ENCODE results near the gene NCKAP5. TPM values are rescaled to one million over a fixed set of nuclear protein-coding genes. Genes with fewer than 3 reads are reported as not detected.

The NCKAP5 gene
- total RNA-seq, 1 donor from 2014 or later = 2.7 TPM

GRCh38 chr2:132904142-132904842 is 664.0 kb downstream of the NCKAP5 start:
- no peaks in the 10 kb centered on the region for H4K20me1 ChIP-seq (ENCODE audit: insufficient read depth, low read length)
- Mint-ChIP-seq H3K27me3 (ENCODE audit: low read depth, unreplicated experiment) (peaks cover 2% of the 10 kb centered on the region), H3K36me3 (ENCODE audit: low read depth, unreplicated experiment) (no peaks in the 10 kb centered on the region), H3K9me3 (ENCODE audit: unreplicated experiment) (no peaks in the 10 kb centered on the region), H3K27ac (ENCODE audit: unreplicated experiment) (no peak overlapping the region), H3K4me3 (ENCODE audit: unreplicated experiment) (no peak overlapping the region), H3K4me1 (ENCODE audit: low read depth, unreplicated experiment) (no peaks in the 10 kb centered on the region)
- H3K36me3 ChIP-seq (ENCODE audit: insufficient read depth, low read length) = no peaks in the 10 kb centered on the region
- no peaks in the 10 kb centered on the region for H3K9me3 ChIP-seq (ENCODE audit: insufficient read depth, low read depth, low read length)
- H3K27ac ChIP-seq (ENCODE audit: low read depth, low read length) = no peak overlapping the region
- H3K4me1 ChIP-seq (ENCODE audit: insufficient read depth, low read length) = no peaks in the 10 kb centered on the region
- DNase-seq (ENCODE audit: low read depth) (no peak), FAIRE-seq (no peak)
- H3K9ac ChIP-seq (ENCODE audit: low read length) = no peak overlapping the region
- no peak overlapping the region for H3K4me3 ChIP-seq (ENCODE audit: insufficient read depth, low read depth, low read length)
- H3K27me3 ChIP-seq (ENCODE audit: insufficient read depth, low read length) = no peaks in the 10 kb centered on the region
- no peaks in the 10 kb centered on the region for H3K79me2 ChIP-seq (ENCODE audit: insufficient read depth, low read length)
- no peak for TF ChIP-seq CTCF (IDR thresholded peaks at IDR 0.05; ENCODE audit: insufficient read depth, low read depth, low read length)
- TF ChIP-seq EZH2 (IDR thresholded peaks at IDR 0.05; ENCODE audit: insufficient read depth, low read length) = no peak
- no peak overlapping the region for H2AFZ ChIP-seq (ENCODE audit: low read depth, low read length)
- H3K4me2 ChIP-seq (ENCODE audit: low read length) = no peak overlapping the region

- no peak for TF ChIP-seq CTCF (IDR thresholded peaks at IDR 0.05; ENCODE audit: insufficient read depth, low read depth, low read length)
- TF ChIP-seq EZH2 (IDR thresholded peaks at IDR 0.05; ENCODE audit: insufficient read depth, low read length) = no peak
- H3K4me3 Mint-ChIP-seq (ENCODE audit: unreplicated experiment) = no peak overlapping the region
- Histone ChIP-seq H3K79me2 (ENCODE audit: insufficient read depth, low read length) (no peaks in the 10 kb centered on the region), H2AFZ (ENCODE audit: low read depth, low read length) (no peak overlapping the region), H3K9ac (ENCODE audit: low read length) (no peak overlapping the region), H3K27me3 (ENCODE audit: insufficient read depth, low read length) (no peaks in the 10 kb centered on the region), H4K20me1 (ENCODE audit: insufficient read depth, low read length) (no peaks in the 10 kb centered on the region), H3K9me3 (ENCODE audit: insufficient read depth, low read depth, low read length) (no peaks in the 10 kb centered on the region), H3K36me3 (ENCODE audit: insufficient read depth, low read length) (no peaks in the 10 kb centered on the region), H3K4me1 (ENCODE audit: insufficient read depth, low read length) (no peaks in the 10 kb centered on the region), H3K4me3 (ENCODE audit: insufficient read depth, low read depth, low read length) (no peak overlapping the region), H3K27ac (ENCODE audit: low read depth, low read length) (no peak overlapping the region), H3K4me2 (ENCODE audit: low read length) (no peak overlapping the region)
- no peak for FAIRE-seq
- no peak for DNase-seq (ENCODE audit: low read depth)
- H3K4me1 Mint-ChIP-seq (ENCODE audit: low read depth, unreplicated experiment) = no peaks in the 10 kb centered on the region
- H3K9me3 Mint-ChIP-seq (ENCODE audit: unreplicated experiment) = peaks cover 2% of the 10 kb centered on the region
- no peak overlapping the region for H3K27ac Mint-ChIP-seq (ENCODE audit: unreplicated experiment)
- H3K36me3 Mint-ChIP-seq (ENCODE audit: low read depth, unreplicated experiment) = no peaks in the 10 kb centered on the region
- H3K27me3 Mint-ChIP-seq (ENCODE audit: low read depth, unreplicated experiment) = peaks cover 2% of the 10 kb centered on the region
These were observed 665.6 kb downstream of the NCKAP5 start for GRCh38 chr2:132902626-132903025.

- no peaks in the 10 kb centered on the region for H3K27me3 ChIP-seq (ENCODE audit: insufficient read depth, low read length)
- Mint-ChIP-seq H3K4me3 (ENCODE audit: unreplicated experiment) (no peak overlapping the region), H3K4me1 (ENCODE audit: low read depth, unreplicated experiment) (no peaks in the 10 kb centered on the region), H3K9me3 (ENCODE audit: unreplicated experiment) (peaks cover 2% of the 10 kb centered on the region), H3K27me3 (ENCODE audit: low read depth, unreplicated experiment) (peaks cover 2% of the 10 kb centered on the region), H3K27ac (ENCODE audit: unreplicated experiment) (no peak overlapping the region), H3K36me3 (ENCODE audit: low read depth, unreplicated experiment) (no peaks in the 10 kb centered on the region)
- H3K4me2 ChIP-seq (ENCODE audit: low read length) = no peak overlapping the region
- no peaks in the 10 kb centered on the region for H3K4me1 ChIP-seq (ENCODE audit: insufficient read depth, low read length)
- DNase-seq (ENCODE audit: low read depth) (no peak), FAIRE-seq (no peak)
- no peak overlapping the region for H2AFZ ChIP-seq (ENCODE audit: low read depth, low read length)
- H3K79me2 ChIP-seq (ENCODE audit: insufficient read depth, low read length) = no peaks in the 10 kb centered on the region
- no peaks in the 10 kb centered on the region for H3K36me3 ChIP-seq (ENCODE audit: insufficient read depth, low read length)
- no peak overlapping the region for H3K4me3 ChIP-seq (ENCODE audit: insufficient read depth, low read depth, low read length)
- H3K9ac ChIP-seq (ENCODE audit: low read length) = no peak overlapping the region
- H4K20me1 ChIP-seq (ENCODE audit: insufficient read depth, low read length) = no peaks in the 10 kb centered on the region
- no peak for TF ChIP-seq CTCF (IDR thresholded peaks at IDR 0.05; ENCODE audit: insufficient read depth, low read depth, low read length)
- no peak for TF ChIP-seq EZH2 (IDR thresholded peaks at IDR 0.05; ENCODE audit: insufficient read depth, low read length)
- no peaks in the 10 kb centered on the region for H3K9me3 ChIP-seq (ENCODE audit: insufficient read depth, low read depth, low read length)
- H3K27ac ChIP-seq (ENCODE audit: low read depth, low read length) = no peak overlapping the region
These were observed 666.6 kb downstream of the NCKAP5 start for GRCh38 chr2:132901661-132902060.
